ENCODE measurements around the gene NR6A1. TPM values are rescaled to one million over a fixed set of nuclear protein-coding genes. Genes with fewer than 3 reads are reported as not detected.

NR6A1 gene
- total and polyA plus RNA-seq, 2 experiments from 2014 or later, result 44.2 to 139 TPM

GRCh38 chr9:124504530-124505005 is 266.5 kb downstream of the NR6A1 start (continued):
- TF ChIP-seq ZNF462 (CRISPR knock-in tag; IDR thresholded peaks at IDR 0.05), result no peak
- no peak for TF ChIP-seq POLR2AphosphoS5 (IDR thresholded peaks at IDR 0.05; ENCODE audit: low read depth)
- no peak for TF ChIP-seq STAT1 (IDR thresholded peaks at IDR 0.05; ENCODE audit: unreplicated experiment)
- TF ChIP-seq JUNB (IDR thresholded peaks at IDR 0.05; ENCODE audit: unreplicated experiment), result no peak
- TF ChIP-seq REST (IDR thresholded peaks at IDR 0.05; ENCODE audit: unreplicated experiment), result no peak
- no peak for TF ChIP-seq ZNF331 (CRISPR knock-in tag; IDR thresholded peaks at IDR 0.05; ENCODE audit: low read depth)
- TF ChIP-seq CREB1 (CRISPR knock-in tag; IDR thresholded peaks at IDR 0.05; ENCODE audit: low read depth), result no peak
